HG03108 (cell line): ENCODE data around the gene FNDC7.
"Not testable (repeated sequence)": the region's sequence is repeated elsewhere in the genome, so short reads cannot be mapped to it uniquely, and the experiment has no call there.

ENCODE experiments used
- ATAC-seq: cut with Tn5 transposase; IDR thresholded peaks from one replicate; pipeline ENCODE4 v1.9.1; 2021; ENCODE audit warnings: moderate library complexity; ENCODE audit not compliant: unreplicated experiment

FNDC7 gene, protein sequence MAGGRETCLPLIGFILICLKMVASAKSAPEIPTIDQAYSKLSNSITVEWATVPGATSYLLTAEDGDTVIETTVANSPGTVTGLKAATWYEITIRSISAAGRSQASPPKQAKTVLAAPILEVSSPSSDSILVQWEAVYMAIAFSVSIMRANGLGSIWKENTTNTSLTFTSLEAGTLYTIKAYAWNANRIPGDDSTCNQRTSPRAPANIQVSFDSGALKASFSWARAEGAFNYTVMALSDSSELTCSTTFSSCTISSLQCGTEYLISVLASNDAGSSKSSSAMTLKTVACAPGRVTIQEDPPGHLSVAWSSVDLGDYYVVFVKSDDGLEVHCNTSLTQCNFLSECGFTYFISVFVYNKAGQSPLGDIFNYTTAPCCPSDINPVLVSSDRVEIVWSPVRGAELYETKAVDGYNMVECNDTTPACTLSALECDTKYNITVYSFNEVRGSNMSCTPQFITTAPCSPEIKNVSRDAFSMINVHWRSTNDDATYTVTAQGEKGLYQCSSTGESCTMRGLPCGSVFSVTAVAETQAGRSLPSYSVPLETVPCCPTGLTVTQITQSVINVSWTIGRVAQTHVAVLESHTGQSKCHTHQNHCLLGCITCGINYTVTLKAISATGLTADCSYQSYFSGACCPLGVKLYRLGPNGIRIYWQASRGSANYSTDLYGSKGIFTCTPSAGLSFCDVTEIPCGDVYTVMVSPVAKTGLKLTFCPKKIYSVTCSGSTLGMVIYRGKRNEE

DNA sequence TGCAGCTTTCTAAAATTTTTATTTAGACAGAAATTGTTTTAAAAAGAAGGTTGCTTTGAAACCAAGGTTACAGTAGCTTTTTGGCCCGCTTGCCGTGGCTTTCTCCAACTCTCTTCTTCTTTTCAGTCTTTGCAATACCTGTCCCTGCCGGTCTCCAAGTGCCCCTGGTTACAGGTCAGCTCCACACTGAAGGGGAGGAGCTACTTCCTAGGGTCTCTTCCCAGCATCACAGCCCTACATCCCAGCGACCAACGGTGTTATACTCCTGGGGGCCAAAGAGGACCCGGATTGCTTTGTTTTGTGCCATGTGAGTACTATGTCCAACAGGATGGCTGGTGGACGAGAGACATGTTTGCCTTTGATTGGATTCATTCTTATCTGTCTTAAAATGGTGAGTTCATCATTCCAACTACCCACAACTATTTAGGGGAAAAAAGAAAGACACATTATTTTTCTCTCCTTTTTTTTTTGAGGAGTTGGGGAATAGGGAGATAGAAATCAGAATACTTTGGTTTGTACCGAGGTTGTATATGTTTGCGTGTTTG lies at the start of gene FNDC7:
Gene FNDC7, plus strand, starts transcription at position 303 of the 545 bp plus-strand sequence. Its CDS starts 26 bp downstream, at position 329.
- ATAC-seq = no peak

DNA sequence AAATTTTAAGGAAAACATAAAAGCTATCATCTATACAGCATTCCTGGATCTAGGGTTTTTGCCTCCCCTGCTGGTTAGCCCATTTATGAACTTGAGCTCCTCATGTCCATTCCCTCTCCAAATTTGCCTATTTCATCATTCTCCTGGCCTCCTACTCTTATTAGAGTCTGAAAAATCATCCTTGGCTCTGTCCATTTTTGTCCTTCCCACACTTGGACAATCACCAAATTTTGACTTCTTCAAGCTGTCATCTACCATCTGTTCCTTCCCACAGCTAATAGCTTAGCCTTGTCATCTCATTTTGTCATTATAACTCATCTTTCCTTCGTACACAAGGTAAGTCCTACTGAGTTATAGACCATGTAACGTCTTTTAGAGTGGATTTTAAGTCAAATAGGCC lies 49.6 kb upstream of the FNDC7 start:
- ATAC-seq = no peak

DNA sequence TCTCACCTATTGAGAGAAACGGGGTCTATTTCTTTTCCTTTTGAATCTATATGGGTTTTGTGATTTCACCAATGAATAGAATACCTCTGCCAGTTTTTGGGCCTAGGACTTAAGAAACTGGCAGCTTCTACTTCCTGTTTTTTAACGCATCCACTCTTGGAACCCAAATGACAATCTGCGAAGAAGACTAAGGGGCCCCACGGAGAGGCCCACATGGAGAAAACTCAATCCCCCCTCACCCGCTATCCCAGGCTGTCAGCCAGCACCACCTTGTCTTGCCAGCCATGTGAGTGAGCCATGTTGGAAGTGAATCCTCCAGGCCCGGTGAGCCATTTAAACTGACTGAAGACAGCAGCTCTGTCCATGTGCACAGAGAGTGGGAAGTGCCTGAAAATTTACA lies 48.2 kb upstream of the FNDC7 start:
- ATAC-seq = no peak

- no peak for ATAC-seq
These were observed 47.6 kb upstream of the FNDC7 start for GRCh38 chr1:108665067-108665466.

DNA sequence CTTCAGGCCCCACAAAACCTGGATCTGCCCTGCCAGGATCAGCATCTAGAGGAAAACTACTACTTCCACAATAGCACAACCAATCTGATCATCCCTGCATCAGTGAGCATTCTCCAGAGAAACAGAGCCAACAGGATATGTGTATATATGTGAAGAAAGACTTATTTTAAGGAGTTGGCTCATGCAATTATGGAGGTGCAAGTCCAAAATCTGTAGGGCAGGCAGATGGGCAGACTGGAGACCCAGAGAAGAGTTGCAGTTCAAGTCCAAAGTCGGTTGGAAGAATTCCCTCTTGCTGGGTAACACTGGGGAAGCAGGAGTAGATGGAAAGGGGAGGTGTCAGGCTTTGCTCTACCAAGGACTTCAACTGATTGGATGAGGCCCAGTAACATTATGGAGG lies 46.9 kb upstream of the FNDC7 start:
- ATAC-seq = no peak

- ATAC-seq = not testable (repeated sequence)
These were observed 45.3 kb upstream of the FNDC7 start for GRCh38 chr1:108667422-108667821.

- no peak for ATAC-seq
These were observed 43.9 kb upstream of the FNDC7 start for GRCh38 chr1:108668777-108669176.

DNA sequence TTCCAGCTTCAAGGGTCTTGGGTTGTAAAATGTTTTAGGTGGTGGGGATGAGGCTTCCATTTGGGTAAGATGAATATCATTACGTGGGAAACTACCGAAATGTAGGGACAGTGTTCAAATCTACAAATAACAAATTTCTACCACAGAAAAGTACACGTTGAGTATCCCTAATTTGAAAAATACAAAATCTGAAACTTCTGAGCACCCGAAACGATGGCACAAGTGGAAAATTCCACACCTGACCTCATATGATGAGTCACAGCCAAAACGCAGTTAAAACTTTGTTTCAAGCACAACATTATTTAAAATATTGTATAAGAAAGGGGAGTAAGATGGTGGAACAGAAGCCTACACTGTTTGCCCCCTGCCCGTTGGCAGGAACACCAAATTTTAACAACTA lies 43.0 kb upstream of the FNDC7 start:
- no peak for ATAC-seq

GRCh38 chr1:108670131-108670773 lies 42.5 kb upstream of the FNDC7 start:
- ATAC-seq = no peak

GRCh38 chr1:108671143-108671542 lies 41.6 kb upstream of the FNDC7 start:
- no peak for ATAC-seq

DNA sequence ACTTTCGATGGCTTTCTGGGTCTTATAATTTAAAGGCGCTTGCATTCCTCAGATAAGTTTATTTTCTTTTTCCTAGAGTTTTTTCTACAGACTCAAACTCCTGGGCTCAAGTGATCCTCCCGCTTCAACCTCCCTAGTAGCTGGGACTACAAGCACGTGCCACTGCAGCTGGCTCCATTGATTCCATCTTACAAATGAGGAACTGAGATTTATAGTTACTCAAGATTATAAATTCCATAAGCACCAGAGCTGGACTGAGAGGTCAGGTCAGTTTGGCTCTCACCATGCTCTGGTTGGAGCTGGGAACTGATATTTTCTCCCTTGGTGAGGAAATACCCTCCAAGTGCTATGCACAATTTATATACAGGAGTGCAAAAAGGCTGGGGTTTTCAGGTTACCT lies 34.0 kb upstream of the FNDC7 start:
- ATAC-seq = no peak

DNA sequence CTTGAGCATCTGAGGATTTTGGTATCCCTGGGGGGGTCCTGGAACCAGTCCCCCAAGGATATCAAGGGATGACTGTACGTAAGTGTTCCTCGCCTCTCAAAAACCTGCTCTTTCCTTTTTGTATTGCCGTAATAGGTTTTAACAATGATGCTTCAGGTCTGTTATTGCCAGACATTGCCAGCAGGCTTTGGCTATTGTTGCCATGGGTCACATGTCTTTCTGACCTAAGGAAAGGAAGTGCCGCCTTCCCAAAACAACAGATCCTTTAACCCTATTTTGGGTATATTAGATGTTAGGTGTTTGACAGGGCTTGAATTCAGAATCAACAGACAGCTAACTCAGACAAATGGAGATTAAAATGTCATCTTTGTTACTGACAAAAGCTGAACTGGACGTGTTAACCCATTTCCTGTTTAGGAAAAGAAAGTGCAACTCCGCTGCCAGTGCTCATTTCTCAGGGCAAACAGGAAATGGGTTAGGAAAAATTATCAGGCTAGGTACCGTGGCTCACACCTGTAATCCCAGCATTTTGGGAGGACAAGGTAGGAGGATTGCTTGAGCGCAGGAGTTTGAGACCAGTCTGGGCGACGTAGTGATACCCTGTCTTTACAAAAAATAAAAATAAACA lies 33.0 kb upstream of the FNDC7 start:
- no peak for ATAC-seq

DNA sequence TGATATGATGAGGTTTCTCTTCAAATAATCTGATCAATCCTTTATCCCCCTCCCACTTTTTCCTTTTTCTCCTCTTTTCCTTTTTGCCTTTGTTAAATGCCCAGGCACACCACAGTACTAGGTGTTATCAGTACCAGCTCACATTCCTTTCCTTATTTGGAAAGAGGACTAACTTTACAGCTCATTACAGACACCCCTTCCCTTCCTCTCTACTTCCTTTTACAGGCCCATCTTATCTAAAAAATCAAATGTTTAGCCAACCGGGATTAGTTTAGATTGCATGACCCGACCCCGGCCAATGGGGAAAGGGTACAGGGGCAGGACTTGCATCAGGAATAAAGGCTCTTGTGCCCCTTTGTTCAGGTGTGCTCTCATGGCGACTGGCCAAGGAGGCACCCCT lies 31.0 kb upstream of the FNDC7 start:
- ATAC-seq = not testable (repeated sequence)

- ATAC-seq = no peak
These were observed 27.2 kb upstream of the FNDC7 start for GRCh38 chr1:108685529-108685928.

GRCh38 chr1:108686614-108687313 lies 25.9 kb upstream of the FNDC7 start:
- no peak for ATAC-seq

- no peak for ATAC-seq
These were observed 21.4 kb upstream of the FNDC7 start for GRCh38 chr1:108691128-108691941.

GRCh38 chr1:108691942-108692723 lies 20.6 kb upstream of the FNDC7 start, which contains the start of gene PRPF38B:
Gene PRPF38B, plus strand, starts transcription at chr1:108692310. Its CDS starts 282 bp downstream, at chr1:108692592.
- ATAC-seq = peak; percentile 91
